ENCODE measurements around the gene CCR9.
"Not testable (repeated sequence)": the region's sequence is repeated elsewhere in the genome, so short reads cannot be mapped to it uniquely, and the experiment has no call there.

Gene CCR9

GRCh38 chr3:45885979-45886705 lies at the start of gene CCR9:
TSS of gene CCR9 (plus strand) at chr3:45886543. CDS start at chr3:45894934, 8,391 bp downstream.
- Histone ChIP-seq H3K4me3 (ENCODE audit: low read depth, low read length) (no peak within 1 kb of the TSS), H3K9ac (ENCODE audit: low read depth, low read length) (no peak within 1 kb of the TSS), H3K27me3 (ENCODE audit: control insufficient read depth, insufficient read depth, low read length) (no peaks in the 10 kb centered on the region), H3K36me3 (ENCODE audit: control insufficient read depth, insufficient read depth, low read length) (no peaks in the 10 kb centered on the region), H3K9me3 (ENCODE audit: control insufficient read depth, insufficient read depth, low read length) (no peaks in the 10 kb centered on the region), H3K27ac (ENCODE audit: low read depth, low read length) (no peak within 1 kb of the TSS), H3K4me1 (ENCODE audit: control insufficient read depth, insufficient read depth, low read length) (no peaks in the 10 kb centered on the region)

- no peaks in the 10 kb centered on the region for H3K9me3 ChIP-seq (ENCODE audit: control insufficient read depth, insufficient read depth, low read length)
- H3K27me3 ChIP-seq (ENCODE audit: control insufficient read depth, insufficient read depth, low read length) = peaks cover 10% of the 10 kb centered on the region
- no peak overlapping the region for H3K4me3 ChIP-seq (ENCODE audit: low read depth, low read length)
These were observed 47.9 kb upstream of the CCR9 start for GRCh38 chr3:45838466-45838865.

GRCh38 chr3:45841420-45841756 lies 45.0 kb upstream of the CCR9 start:
- no peaks in the 10 kb centered on the region for H3K9me3 ChIP-seq (ENCODE audit: control insufficient read depth, insufficient read depth, low read length)
- H3K27me3 ChIP-seq (ENCODE audit: control insufficient read depth, insufficient read depth, low read length) = peaks cover 36% of the 10 kb centered on the region
- peak overlapping the region; percentile 31 for H3K27ac ChIP-seq (ENCODE audit: low read depth, low read length)
- H3K36me3 ChIP-seq (ENCODE audit: control insufficient read depth, insufficient read depth, low read length) = no peaks in the 10 kb centered on the region
- peak overlapping the region; percentile 82 for H3K4me3 ChIP-seq (ENCODE audit: low read depth, low read length)
- H3K9ac ChIP-seq (ENCODE audit: low read depth, low read length) = peak overlapping the region; percentile 41
- peaks cover 3% of the 10 kb centered on the region; the same call in 1 of the 2 replicates for H3K4me1 ChIP-seq (ENCODE audit: control insufficient read depth, insufficient read depth, low read length)

More at GRCh38 chr3:45838466-45838865, 47.9 kb upstream of the CCR9 start:
- Histone ChIP-seq H3K4me1 (ENCODE audit: control insufficient read depth, insufficient read depth, low read length) (peaks cover 3% of the 10 kb centered on the region; the same call in 1 of the 2 replicates), H3K27ac (ENCODE audit: low read depth, low read length) (no peak overlapping the region), H3K36me3 (ENCODE audit: control insufficient read depth, insufficient read depth, low read length) (peaks cover 4% of the 10 kb centered on the region; the same call in 1 of the 2 replicates), H3K9ac (ENCODE audit: low read depth, low read length) (no peak overlapping the region)

GRCh38 chr3:45841757-45842491 lies 44.4 kb upstream of the CCR9 start, which contains the start of gene LZTFL1:
TSS of gene LZTFL1 (minus strand) at chr3:45842119. CDS start at chr3:45841991, 128 bp downstream.
- H3K27ac ChIP-seq (ENCODE audit: low read depth, low read length) = peak within 1 kb of the TSS; percentile 31
- H3K9ac ChIP-seq (ENCODE audit: low read depth, low read length) = peak within 1 kb of the TSS; percentile 41
- H3K27me3 ChIP-seq (ENCODE audit: control insufficient read depth, insufficient read depth, low read length) = peaks cover 40% of the 10 kb centered on the region
- H3K36me3 ChIP-seq (ENCODE audit: control insufficient read depth, insufficient read depth, low read length) = no peaks in the 10 kb centered on the region
- peaks cover 3% of the 10 kb centered on the region; the same call in 1 of the 2 replicates for H3K4me1 ChIP-seq (ENCODE audit: control insufficient read depth, insufficient read depth, low read length)
- H3K9me3 ChIP-seq (ENCODE audit: control insufficient read depth, insufficient read depth, low read length) = no peaks in the 10 kb centered on the region
- peak within 1 kb of the TSS; percentile 82 for H3K4me3 ChIP-seq (ENCODE audit: low read depth, low read length)

GRCh38 chr3:45842851-45843625 lies 43.3 kb upstream of the CCR9 start:
- Histone ChIP-seq H3K9ac (ENCODE audit: low read depth, low read length) (no peak overlapping the region), H3K4me3 (ENCODE audit: low read depth, low read length) (no peak overlapping the region), H3K27me3 (ENCODE audit: control insufficient read depth, insufficient read depth, low read length) (peaks cover 51% of the 10 kb centered on the region), H3K27ac (ENCODE audit: low read depth, low read length) (no peak overlapping the region), H3K9me3 (ENCODE audit: control insufficient read depth, insufficient read depth, low read length) (no peaks in the 10 kb centered on the region), H3K36me3 (ENCODE audit: control insufficient read depth, insufficient read depth, low read length) (no peaks in the 10 kb centered on the region), H3K4me1 (ENCODE audit: control insufficient read depth, insufficient read depth, low read length) (peaks cover 3% of the 10 kb centered on the region; the same call in 1 of the 2 replicates)

GRCh38 chr3:45844616-45845015 lies 41.7 kb upstream of the CCR9 start:
- H3K4me1 ChIP-seq (ENCODE audit: control insufficient read depth, insufficient read depth, low read length) = peaks cover 3% of the 10 kb centered on the region; the same call in 1 of the 2 replicates
- no peak overlapping the region for H3K4me3 ChIP-seq (ENCODE audit: low read depth, low read length)
- peaks cover 55% of the 10 kb centered on the region for H3K27me3 ChIP-seq (ENCODE audit: control insufficient read depth, insufficient read depth, low read length)
- no peaks in the 10 kb centered on the region for H3K9me3 ChIP-seq (ENCODE audit: control insufficient read depth, insufficient read depth, low read length)
- no peak overlapping the region for H3K27ac ChIP-seq (ENCODE audit: low read depth, low read length)
- H3K36me3 ChIP-seq (ENCODE audit: control insufficient read depth, insufficient read depth, low read length) = no peaks in the 10 kb centered on the region
- no peak overlapping the region for H3K9ac ChIP-seq (ENCODE audit: low read depth, low read length)

- Histone ChIP-seq H3K36me3 (ENCODE audit: control insufficient read depth, insufficient read depth, low read length) (no peaks in the 10 kb centered on the region), H3K27ac (ENCODE audit: low read depth, low read length) (no peak overlapping the region), H3K27me3 (ENCODE audit: control insufficient read depth, insufficient read depth, low read length) (peaks cover 60% of the 10 kb centered on the region), H3K4me1 (ENCODE audit: control insufficient read depth, insufficient read depth, low read length) (no peaks in the 10 kb centered on the region), H3K9me3 (ENCODE audit: control insufficient read depth, insufficient read depth, low read length) (no peaks in the 10 kb centered on the region), H3K4me3 (ENCODE audit: low read depth, low read length) (no peak overlapping the region), H3K9ac (ENCODE audit: low read depth, low read length) (no peak overlapping the region)
These were observed 38.0 kb upstream of the CCR9 start for GRCh38 chr3:45848392-45848791.

- Histone ChIP-seq H3K27ac (ENCODE audit: low read depth, low read length) (no peak overlapping the region), H3K27me3 (ENCODE audit: control insufficient read depth, insufficient read depth, low read length) (peaks cover 21% of the 10 kb centered on the region), H3K9ac (ENCODE audit: low read depth, low read length) (no peak overlapping the region), H3K9me3 (ENCODE audit: control insufficient read depth, insufficient read depth, low read length) (no peaks in the 10 kb centered on the region), H3K4me1 (ENCODE audit: control insufficient read depth, insufficient read depth, low read length) (no peaks in the 10 kb centered on the region), H3K4me3 (ENCODE audit: low read depth, low read length) (no peak overlapping the region), H3K36me3 (ENCODE audit: control insufficient read depth, insufficient read depth, low read length) (no peaks in the 10 kb centered on the region)
These were observed 33.5 kb upstream of the CCR9 start for GRCh38 chr3:45852828-45853227.

- H3K9me3 ChIP-seq (ENCODE audit: control insufficient read depth, insufficient read depth, low read length); H3K36me3 ChIP-seq (ENCODE audit: control insufficient read depth, insufficient read depth, low read length); H3K9ac ChIP-seq (ENCODE audit: low read depth, low read length); H3K27me3 ChIP-seq (ENCODE audit: control insufficient read depth, insufficient read depth, low read length); H3K4me3 ChIP-seq (ENCODE audit: low read depth, low read length); H3K4me1 ChIP-seq (ENCODE audit: control insufficient read depth, insufficient read depth, low read length); H3K27ac ChIP-seq (ENCODE audit: low read depth, low read length): not testable (repeated sequence)
These were observed 30.0 kb upstream of the CCR9 start for GRCh38 chr3:45856323-45856722.

GRCh38 chr3:45857024-45857423 lies 29.3 kb upstream of the CCR9 start:
- H3K4me1 ChIP-seq (ENCODE audit: control insufficient read depth, insufficient read depth, low read length); H3K4me3 ChIP-seq (ENCODE audit: low read depth, low read length); H3K36me3 ChIP-seq (ENCODE audit: control insufficient read depth, insufficient read depth, low read length); H3K9ac ChIP-seq (ENCODE audit: low read depth, low read length); H3K9me3 ChIP-seq (ENCODE audit: control insufficient read depth, insufficient read depth, low read length); H3K27ac ChIP-seq (ENCODE audit: low read depth, low read length); H3K27me3 ChIP-seq (ENCODE audit: control insufficient read depth, insufficient read depth, low read length): not testable (repeated sequence)

All from HUES48 (cell line).